HG02885 (cell line): ENCODE data around the gene GOLGA8O.
"Not testable (repeated sequence)": the region's sequence is repeated elsewhere in the genome, so short reads cannot be mapped to it uniquely, and the experiment has no call there.

ENCODE experiments used
- ATAC-seq: cut with Tn5 transposase; IDR thresholded peaks from one replicate; pipeline ENCODE4 v1.9.1; 2021; ENCODE audit warnings: mild to moderate bottlenecking; ENCODE audit not compliant: unreplicated experiment, poor library complexity

GOLGA8O gene, protein sequence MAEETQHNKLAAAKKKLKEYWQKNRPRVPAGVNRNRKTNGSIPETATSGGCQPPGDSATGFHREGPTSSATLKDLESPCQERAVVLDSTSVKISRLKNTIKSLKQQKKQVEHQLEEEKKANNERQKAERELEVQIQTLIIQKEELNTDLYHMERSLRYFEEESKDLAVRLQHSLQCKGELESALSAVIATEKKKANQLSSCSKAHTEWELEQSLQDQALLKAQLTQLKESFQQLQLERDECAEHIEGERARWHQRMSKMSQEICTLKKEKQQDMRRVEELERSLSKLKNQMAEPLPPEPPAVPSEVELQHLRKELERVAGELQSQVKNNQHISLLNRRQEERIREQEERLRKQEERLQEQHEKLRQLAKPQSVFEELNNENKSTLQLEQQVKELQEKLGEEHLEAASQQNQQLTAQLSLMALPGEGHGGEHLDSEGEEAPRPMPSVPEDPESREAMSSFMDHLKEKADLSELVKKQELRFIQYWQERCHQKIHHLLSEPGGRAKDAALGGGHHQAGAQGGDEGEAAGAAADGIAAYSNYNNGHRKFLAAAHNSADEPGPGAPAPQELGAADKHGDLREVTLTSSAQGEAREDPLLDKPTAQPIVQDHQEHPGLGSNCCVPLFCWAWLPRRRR

DNA sequence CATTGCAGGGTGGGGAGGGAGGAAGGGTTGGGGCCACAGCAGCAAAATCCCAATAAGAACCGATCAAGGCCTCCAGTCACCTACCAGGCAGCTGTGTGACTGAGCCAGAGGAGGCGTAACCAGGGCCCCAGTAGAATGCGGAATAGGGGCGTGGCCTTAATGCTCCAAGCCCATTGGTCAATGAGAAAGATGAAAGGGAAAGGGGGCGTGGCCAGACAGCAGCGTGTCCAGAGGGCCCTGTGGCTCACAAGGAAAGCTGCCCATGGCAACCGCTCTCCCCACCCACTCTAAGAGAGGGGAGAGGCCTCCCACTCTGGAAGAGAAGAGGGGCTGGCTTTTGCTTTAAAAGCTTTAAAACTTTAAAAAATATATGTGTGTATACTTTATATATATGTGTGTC lies at the start of gene GOLGA8O:
Gene GOLGA8O, minus strand, starts transcription at position 101 of the 400 bp plus-strand sequence. Its CDS starts 98 bp downstream, at position 3.
- ATAC-seq = not testable (repeated sequence)

DNA sequence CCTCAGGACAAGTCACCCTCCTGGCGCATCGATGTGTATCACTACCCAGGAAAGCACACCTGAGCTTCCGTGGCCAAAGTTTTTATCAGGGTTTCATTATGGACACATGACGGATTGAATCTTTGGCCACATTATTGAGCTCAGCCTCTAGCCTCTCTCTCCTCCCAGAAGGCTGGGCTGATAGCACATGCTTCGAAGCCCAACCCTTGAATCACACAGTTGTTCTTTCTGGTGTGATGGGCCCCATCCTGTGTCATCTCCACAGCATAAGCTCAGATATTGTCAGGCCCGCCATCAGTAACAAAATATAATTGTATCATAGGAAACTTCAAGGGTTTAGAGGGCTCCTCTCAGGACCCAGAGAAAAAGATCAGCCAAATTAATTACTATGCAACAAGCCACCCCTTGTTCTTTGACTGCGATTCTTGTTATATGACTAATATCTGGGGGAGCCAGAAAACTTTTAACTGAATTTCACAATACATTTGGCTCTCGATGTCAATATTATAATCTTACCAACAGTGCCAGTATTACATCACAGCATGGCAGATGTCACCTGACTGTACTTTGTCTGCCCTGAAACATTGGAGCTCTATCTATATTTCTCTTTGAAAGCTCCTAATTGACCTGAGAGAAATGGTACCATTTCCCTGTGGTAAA lies 48.8 kb upstream of the GOLGA8O start:
- not testable (repeated sequence) for ATAC-seq

DNA sequence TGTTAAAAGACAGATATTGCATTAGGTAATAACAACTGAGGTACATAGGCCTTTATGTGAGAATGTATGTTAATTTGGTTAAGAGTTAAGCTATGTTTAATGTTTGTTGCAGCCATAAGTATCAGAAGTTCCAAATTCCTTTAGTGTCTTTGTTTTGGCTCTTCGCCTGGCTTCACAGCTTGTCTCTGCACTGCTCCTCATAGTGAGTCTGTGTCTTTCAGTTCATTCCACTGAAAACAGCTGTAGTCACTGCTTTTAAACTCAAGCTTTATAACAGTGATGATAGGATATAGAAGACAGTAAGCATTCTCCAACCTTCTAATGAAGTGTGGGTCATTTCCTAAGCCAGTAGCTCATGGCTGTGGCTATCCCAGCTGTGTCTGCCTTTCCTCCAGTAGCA lies 47.5 kb upstream of the GOLGA8O start:
- ATAC-seq = not testable (repeated sequence)

DNA sequence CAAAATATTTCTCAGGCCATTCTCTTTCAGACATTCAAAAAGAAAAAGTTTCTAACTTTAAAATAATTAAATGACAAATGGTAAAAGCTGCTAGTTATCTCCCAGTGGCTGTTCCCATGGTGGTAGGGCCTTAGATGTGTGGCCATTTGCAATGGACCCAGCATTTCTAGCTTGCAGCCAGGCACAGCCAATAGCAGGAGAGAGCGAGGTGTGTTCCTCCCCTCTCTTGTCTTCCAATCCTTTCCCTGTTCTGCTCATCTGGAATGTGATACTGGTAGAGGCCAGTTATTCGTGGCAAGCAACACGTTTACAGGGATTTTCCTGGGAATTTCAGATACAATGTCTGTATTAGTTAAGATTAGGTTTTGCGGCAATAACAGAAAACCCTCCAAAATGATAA lies 37.3 kb upstream of the GOLGA8O start:
- not testable (repeated sequence) for ATAC-seq

DNA sequence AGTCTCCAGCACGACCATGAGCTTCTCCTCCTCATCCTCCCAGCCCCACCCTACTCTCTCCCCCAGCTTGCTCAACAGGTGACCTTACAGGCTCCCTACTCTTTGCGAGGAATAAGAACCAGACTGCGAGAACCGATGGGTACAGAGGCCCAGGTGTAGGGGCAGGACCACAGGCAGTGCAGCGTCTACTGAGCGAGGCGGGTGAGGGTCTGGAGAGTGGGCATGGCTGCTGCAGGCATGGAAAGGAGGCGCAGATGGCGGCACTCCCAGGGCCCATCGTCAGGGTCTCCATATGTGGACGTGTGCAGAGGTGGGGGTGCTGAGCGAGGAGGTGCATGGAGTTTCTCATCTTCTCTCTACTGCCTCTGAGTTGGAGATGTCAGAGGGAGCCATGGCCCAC lies 31.0 kb upstream of the GOLGA8O start:
- not testable (repeated sequence) for ATAC-seq

DNA sequence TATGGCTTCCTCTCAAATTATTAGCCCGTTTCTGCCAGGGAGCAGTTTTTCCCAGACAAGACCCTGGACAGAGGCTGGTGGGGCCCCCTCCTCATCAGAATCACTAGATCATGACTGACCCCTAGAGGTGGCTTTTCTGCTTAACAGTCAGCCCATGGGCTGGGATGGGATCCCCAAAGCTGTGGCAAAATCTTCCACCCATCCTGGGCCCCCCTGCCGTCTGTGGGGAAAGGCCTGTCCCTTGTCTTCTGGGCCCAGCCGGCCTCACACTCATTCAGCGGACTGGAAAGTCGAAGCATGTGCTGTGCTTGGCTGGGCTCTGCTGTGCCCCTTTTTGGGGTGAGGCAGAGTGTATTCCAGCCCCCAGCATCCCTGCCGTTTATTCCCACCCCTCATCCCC lies 27.9 kb upstream of the GOLGA8O start:
- ATAC-seq = not testable (repeated sequence)

DNA sequence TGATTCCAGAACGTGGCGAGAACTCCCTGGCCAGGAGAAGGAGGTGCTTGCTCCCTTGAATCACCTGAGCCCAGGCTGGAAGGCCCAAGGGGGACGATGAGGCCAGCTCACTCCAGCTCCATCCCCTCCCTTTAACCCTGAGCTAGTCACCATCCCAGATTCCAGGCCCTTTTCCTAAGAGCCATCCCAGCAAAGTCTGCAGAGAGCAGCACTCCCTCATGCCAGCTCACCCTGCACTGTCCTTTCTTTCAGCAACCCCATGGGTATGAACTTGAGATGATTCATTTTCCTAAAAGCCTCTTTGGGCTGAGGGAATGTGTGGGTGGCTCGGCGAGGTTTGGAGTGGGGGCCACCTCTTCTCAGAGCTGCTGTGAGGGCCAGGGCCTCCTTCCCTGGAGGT lies 26.2 kb upstream of the GOLGA8O start:
- ATAC-seq = not testable (repeated sequence)

DNA sequence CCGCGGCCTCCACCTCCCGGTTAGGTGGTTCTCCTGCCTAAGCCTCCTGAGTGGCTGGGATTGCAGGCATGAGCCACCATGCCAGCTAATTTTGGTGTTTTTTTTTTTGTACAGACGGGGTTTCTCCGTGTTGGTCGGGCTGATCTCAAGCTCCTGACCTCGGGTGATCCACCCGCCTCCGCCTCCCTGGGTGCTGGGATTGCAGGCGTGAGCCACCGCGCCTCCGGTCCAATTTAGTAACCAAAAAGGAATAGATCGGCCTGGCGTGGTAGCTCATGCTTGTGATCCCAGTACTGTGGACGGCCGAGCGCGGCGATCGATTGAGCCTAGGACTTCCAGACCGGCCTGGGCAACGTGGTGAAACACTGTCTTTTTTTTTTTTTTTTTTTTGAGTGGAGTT lies 12.6 kb upstream of the GOLGA8O start:
- not testable (repeated sequence) for ATAC-seq

DNA sequence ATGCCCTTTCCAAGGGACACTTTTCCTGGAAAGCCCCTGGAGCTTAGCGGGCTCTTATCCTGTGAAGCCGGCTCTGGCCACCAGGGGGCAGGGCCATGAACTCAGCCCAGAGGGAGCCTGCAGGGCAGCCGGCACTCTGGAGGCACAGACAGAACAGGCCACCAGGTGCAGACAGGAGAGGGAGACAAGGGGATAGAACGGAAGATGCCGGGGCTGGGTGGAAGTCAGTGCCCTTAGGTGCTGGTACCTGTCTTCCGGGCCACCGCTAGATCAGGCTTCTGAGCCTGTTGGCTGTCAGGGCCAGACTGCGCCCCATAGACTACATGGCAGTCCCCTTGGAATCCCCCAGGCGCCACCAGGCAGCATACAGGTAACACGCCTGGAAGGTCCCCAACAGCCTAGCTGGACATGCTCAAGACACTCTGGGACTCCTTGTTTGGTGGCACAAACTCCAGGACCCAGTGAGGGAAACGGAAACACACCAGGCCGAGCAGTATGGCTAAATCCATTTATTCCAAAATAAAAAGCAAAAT lies 14.9 kb downstream of the GOLGA8O start:
- ATAC-seq = peak; percentile 47

DNA sequence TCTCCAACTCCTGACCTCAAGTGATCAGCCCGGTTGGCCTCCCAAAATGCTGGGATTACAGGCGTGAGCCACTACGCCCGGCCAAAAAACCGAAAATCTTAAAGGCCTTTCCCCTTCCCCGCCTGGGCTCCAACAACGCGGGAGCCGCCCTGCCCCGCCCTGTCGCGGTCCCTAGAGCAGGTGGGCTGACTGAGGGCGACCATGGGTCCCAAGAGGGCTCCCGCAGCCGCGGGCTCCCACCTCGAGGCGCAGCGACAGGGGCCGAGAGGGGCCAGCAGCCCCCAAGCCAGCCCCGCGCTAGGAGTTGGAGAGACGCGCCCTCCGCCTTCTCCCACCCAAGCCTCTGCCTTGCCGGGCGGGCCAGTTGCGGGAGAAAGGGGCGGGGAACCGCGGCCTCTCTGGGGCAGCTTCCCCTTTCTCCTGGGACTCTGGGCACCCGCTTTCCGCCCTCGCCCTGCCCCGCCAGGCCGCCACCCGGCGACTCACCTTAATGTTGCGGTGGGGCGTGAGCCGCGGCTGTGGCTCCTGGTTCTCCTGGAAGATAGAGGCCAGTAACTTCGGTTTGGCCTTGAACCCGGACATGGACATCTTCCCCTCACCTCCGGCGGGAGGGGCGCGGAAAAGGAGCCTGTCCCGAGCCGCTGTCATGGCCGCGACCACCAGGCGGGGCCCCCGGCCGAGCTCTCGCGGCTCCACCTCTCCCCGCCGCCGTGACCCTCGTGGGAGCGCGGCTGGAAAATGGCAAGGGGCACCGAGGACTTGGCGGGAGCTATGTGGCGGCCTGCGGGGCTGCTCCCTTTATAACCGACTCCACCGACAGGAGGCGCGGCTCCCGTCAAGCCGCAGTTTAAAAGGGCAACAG lies 21.1 kb downstream of the GOLGA8O start:
- not testable (repeated sequence) for ATAC-seq

DNA sequence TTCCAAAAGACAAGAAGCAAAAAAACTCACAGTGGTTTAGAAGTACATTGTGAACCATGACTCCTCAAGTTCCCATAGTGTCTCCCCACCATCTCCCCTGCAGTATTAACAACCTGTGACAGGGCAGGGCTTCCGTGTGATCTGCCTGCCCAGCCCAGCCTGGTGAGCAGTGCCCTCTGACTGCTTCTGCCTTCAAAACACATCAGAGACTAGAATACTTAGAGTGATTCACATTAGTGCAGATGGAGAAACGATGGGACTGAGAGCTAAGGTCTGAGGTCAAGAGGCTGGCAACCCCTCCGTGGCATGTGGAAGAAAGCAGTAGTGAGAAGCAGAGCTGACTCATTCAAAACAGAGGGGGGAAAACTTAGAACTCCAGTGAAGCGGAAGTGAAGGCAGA lies 27.8 kb downstream of the GOLGA8O start:
- not testable (repeated sequence) for ATAC-seq

DNA sequence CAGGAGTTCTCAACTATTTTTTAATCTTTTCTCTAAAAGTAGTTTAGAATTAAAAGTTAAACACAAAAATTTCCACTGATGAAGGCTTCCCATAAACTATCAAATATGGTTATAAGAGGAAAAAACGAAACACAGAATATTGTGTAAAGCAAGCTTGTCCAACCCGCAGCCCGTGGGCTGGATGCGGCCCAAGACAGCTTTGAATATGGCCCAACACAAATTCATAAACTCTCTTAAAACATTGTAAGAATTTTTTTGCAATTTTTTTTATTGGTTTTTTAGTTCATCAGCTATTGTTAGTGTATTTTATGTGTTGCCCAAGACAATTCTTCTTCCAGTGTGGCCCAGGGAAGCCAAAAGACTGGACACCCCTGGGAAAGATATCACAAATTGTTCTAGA lies 28.9 kb downstream of the GOLGA8O start:
- not testable (repeated sequence) for ATAC-seq

DNA sequence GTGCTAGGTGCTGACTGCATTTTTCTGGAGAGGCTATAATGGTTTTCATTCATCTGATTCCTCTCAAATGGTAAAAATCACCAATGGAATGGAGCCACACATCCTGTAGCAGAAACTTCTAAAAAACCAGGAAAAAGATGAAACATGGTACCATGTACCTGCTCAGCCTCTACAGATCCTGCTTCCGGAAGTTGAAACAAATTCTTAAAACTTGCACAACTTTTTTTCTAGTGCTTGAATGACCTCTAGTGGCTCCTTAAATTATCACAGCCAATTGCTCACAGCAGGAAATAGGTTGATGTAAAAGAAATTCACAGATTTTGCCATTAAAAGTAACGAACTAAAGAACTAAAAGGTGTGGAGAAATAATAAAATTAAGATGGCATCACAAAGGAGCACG lies 47.5 kb downstream of the GOLGA8O start:
- ATAC-seq = not testable (repeated sequence)

DNA sequence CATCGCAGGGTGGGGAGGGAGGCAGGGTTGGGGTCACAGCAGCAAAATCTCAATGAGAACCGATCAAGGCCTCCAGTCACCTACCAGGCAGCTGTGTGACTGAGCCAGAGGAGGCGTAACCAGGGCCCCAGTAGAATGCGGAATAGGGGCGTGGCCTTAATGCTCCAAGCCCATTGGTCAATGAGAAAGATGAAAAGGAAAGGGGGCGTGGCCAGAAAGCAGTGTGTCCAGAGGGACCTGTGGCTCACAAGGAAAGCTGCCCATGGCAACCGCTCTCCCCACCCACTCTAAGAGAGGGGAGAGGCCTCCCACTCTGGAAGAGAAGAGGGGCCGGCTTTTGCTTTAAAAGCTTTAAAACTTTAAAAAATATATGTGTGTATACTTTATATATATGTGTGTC lies 52.2 kb downstream of the GOLGA8O start, which contains the start of gene GOLGA8K:
Gene GOLGA8K, minus strand, starts transcription at position 101 of the 400 bp plus-strand sequence. Its CDS starts 98 bp downstream, at position 3.
- ATAC-seq = not testable (repeated sequence)

DNA sequence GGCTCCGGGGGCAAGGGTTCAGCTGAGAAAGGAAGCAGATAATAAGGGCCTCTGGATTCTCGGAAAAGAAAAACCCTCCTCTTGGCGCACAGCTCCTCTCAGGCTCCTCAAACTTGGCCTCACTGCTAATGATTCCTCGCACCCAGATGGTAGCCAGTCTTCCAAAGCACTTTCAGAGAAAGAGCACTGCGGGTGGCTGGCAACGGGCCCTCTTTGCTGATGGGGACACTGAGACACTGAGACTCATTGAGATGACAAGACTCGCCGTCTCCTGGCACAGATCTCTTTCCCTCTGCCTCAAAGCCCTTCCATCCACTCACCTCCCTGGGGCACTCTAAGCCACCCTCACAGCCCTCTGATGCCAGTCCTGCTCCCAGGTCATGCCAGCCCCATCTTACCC lies 58.9 kb downstream of the GOLGA8O start:
- not testable (repeated sequence) for ATAC-seq
